OCI-LY3 (cell line): ENCODE measurements around the gene NCKAP5.

Source experiments
- EZH2phosphoT487 ChIP-seq: fragments of 200-600 bp; shearing (Covaris generic); IDR thresholded peaks from 2 replicates; pipeline ENCODE4 v1.6.1; 2018; ENCODE audit warnings: antibody characterized with exemption, mixed run types, low read depth
- TF ChIP-seq, protein P1 (sequence below): fragments of 200-600, 300-600 bp; sonication (generic); IDR thresholded peaks from 2 replicates; pipeline ENCODE4 v1.5.1; 2014; ENCODE audit warnings: antibody characterized with exemption, low read length, low read depth

DNA sequence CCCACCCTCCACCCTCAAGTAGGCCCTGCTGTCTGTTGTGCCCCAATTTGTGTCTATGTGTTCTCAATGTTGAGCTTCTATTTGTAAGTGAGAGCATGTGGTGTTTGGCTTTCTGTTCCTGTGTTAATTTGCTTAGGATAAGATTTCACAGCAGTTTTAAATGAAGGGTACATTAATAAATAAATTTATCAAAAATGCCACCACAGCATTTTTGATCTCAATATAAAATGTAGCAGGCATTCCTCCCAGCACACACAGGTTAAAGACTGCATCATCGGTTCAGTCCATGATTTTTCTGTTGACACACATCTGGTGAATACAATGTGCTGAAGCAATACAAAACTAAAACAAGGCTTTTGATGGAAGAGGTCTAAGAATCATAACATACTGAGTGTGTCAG is 486.2 kb downstream of the NCKAP5 start:
- TF ChIP-seq, protein P1, sequence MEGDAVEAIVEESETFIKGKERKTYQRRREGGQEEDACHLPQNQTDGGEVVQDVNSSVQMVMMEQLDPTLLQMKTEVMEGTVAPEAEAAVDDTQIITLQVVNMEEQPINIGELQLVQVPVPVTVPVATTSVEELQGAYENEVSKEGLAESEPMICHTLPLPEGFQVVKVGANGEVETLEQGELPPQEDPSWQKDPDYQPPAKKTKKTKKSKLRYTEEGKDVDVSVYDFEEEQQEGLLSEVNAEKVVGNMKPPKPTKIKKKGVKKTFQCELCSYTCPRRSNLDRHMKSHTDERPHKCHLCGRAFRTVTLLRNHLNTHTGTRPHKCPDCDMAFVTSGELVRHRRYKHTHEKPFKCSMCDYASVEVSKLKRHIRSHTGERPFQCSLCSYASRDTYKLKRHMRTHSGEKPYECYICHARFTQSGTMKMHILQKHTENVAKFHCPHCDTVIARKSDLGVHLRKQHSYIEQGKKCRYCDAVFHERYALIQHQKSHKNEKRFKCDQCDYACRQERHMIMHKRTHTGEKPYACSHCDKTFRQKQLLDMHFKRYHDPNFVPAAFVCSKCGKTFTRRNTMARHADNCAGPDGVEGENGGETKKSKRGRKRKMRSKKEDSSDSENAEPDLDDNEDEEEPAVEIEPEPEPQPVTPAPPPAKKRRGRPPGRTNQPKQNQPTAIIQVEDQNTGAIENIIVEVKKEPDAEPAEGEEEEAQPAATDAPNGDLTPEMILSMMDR = no peak
- no peak for TF ChIP-seq EZH2phosphoT487
